ENCODE measurements around the gene EIF3B.
"Not testable (repeated sequence)": the region's sequence is repeated elsewhere in the genome, so short reads cannot be mapped to it uniquely, and the experiment has no call there.

The EIF3B gene

DNA sequence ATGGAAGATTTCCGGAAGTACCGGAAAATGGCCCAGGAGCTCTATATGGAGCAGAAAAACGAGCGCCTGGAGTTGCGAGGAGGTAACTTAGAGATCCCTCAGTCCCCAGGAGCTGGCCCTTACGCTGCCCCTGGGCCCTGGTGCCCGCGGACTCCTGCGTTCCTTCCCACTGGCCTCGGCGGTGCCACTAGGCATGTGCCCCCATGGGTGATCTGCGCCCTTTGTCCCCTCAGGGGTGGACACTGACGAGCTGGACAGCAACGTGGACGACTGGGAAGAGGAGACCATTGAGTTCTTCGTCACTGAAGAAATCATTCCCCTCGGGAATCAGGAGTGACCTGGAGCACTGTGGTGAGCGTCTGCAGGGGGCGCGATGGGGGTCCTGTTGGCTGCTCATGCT is 24.5 kb downstream of the EIF3B start:
- DNase-seq = no peak

GRCh38 chr7:2379821-2380450 is 25.3 kb downstream of the EIF3B start:
- DNase-seq = no peak

DNA sequence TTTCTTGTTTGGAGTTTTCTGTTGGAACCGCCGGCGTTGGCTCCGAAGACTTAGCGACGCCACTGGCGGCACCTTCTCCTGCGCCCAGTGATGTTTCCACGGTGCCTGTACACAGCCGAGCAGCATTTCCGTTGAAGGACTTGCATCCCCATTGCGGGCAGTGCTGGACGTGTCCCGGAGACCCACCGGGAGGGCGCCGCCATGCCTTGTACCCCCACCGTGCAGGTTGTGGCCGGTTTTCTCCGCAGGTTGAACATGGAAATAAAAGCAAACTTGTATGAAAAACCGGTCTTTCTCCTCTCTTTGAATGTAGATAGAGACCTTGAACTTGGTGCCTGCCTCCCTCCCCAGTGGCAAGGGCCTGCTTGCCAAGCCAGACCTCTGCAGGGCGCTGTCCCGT is 25.8 kb downstream of the EIF3B start:
- DNase-seq = no peak

DNA sequence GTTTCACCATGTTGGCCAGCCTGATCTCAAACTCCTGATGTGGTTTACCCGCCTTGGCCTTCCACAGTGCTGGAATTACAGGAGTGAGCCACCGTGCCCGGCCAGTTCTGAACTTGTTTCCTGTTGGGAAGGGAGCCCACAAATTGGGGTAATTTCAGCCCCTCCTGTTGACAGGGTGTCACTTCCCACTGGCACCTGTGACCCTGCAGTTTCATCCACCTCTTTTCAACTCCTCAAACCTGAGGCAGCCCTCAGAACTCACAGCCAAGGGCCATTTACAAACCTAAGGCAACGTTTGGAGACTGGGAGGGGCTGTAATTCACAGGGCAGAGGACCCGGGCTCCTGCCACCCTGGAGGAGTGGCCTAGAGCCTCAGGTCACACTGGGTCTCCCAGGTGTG is 26.6 kb downstream of the EIF3B start:
- DNase-seq = no peak

- no peak for DNase-seq
These were observed 27.4 kb downstream of the EIF3B start for GRCh38 chr7:2381881-2382509.

DNA sequence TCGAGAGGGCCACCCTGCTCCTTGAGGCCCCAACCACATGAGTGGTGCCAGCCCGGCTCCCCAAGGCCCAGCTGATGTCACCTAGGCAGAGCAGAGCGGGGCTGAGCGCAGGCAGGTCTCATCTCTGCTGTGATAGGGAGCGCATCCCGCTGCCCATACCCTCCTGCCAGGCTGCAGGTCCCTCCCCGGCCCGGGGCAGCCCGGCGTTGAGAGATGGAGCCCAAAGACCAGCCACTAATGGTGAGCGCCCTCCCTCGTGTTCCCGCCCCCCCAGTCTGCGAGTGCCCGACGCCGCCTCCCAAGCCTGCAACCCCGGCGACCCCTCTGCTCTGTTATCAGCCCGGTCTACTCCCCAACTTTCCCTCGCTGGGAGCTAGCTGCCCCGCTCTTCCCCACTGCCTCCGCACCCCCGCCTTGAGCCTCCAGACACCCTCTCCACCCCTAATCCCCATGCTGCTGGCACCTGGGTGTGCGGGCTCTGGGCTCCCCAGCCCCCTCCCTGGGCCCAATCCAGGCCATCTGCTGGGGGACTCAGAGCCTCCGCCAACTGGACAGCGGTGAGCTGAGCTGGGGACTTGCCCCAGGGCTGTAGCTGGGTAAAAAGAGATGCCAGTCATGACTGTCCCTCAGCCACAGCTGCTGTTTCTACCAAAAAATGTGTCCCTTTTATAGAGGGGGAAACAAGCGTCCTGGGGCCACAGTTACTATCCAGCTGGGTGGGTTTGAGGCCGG is 29.1 kb downstream of the EIF3B start:
- DNase-seq = no peak

GRCh38 chr7:2384354-2385243 is 30.0 kb downstream of the EIF3B start:
- no peak for DNase-seq

DNA sequence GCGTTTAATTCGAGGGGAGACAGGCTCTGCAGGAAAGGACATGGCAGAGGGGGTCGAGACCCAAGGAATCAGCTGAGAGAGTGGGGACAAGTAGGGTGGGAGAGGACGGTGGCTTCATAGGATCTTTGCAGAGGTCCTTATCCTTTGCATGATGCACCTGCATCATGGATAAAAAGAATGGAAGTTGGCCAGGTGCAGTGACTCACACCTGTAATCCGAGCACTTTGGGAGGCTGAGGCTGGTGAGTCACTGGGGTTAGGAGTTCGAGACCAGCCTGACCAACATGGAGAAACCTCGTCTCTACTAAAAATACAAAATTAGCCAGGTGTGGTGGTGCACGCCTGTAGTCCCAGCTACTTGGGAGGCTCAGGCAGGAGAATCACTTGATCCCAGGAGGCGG is 31.5 kb downstream of the EIF3B start:
- DNase-seq = not testable (repeated sequence)

- no peak for DNase-seq
These were observed 32.5 kb downstream of the EIF3B start for GRCh38 chr7:2386964-2387669.

DNA sequence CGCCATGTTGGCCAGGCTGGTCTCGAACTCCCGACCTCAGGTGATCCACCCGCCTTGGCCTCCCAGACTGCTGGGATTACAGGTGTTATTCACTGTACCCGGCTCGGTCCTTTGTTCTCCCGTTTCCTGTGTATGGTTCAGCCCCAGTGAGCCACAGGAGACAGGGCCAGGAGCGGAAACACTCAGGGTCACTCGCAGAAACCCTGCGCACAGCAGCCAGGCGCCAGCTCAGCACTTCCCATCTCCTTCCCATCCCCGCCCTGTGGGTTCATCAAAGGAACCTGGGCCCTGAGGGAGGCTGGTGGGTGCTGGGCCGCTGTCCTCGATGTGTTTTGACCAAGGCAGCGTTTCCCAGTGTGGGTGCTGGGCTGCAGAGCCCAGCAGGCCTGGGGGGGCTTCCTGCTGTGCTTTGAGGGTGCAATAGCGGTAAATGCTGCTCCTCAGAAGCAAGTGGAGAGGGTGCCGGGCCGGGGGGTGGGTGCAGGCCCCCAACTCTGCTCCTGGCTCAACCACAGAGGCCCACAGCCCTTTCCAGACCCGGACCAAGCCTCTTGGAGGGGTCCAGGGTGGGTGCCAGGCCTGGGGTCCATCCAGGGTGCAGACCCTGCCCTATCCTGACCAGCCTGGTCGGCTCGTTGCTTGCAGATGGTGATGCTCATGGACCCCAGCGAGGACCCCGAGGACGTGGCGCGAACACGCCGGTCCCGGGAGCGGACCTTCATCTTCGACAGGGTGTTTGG is 33.4 kb downstream of the EIF3B start:
- DNase-seq = no peak

DNA sequence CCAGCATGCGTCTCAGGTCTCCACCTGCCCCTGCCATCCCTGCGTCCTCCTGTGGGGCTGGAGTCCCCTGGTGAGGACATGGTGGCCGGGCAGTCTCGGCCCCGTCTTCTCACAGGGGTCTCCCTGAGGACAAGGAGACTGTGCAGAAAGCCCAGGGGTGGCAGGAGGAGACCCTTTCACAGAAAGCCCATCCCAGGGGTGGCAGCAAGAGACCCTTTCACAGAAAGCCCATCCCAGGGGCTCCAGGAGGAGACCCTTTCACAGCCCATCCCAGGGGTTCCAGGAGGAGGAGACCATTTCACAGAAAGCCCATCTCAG is 34.0 kb downstream of the EIF3B start:
- no peak for DNase-seq

DNA sequence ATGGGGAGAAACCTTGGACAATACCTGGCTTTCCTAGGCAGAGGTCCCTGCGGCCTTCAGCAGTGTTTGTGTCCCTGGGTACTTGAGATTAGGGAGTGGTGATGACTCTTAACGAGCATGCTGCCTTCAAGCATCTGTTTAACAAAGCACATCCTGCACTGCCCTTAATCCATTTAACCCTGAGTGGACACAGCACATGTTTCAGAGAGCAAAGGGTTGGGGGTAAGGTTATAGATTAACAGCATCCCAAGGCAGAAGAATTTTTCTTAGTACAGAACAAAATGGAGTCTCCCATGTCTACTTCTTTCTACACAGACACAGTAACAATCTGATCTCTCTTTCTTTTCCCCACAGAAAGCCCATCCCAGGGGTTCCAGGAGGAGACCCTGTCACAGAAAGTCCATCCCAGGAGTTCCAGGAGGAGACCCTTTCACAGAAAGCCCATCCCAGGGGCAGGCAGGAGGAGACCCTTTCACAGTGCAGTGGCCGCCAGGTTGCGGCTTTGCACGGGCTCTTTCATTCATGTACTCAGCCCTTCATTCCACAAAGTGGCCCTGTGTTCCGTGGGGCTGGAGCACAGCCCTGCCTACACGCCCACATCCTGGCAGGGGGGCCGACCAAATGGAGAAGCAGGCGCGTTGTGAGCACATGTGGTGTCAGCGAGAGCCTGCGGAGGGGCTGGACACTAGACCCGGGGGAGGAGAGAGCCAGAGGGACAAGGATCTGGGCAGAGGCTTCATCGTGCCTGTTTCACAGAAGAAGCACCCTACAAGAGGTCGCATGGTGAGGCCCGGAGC is 35.6 kb downstream of the EIF3B start:
- not testable (repeated sequence) for DNase-seq

- DNase-seq = no peak
These were observed 39.1 kb downstream of the EIF3B start for GRCh38 chr7:2393706-2394105.

- DNase-seq = no peak
These were observed 40.0 kb downstream of the EIF3B start for GRCh38 chr7:2394566-2395082.

- no peak for DNase-seq
These were observed 43.9 kb downstream of the EIF3B start for GRCh38 chr7:2398506-2398905.

DNA sequence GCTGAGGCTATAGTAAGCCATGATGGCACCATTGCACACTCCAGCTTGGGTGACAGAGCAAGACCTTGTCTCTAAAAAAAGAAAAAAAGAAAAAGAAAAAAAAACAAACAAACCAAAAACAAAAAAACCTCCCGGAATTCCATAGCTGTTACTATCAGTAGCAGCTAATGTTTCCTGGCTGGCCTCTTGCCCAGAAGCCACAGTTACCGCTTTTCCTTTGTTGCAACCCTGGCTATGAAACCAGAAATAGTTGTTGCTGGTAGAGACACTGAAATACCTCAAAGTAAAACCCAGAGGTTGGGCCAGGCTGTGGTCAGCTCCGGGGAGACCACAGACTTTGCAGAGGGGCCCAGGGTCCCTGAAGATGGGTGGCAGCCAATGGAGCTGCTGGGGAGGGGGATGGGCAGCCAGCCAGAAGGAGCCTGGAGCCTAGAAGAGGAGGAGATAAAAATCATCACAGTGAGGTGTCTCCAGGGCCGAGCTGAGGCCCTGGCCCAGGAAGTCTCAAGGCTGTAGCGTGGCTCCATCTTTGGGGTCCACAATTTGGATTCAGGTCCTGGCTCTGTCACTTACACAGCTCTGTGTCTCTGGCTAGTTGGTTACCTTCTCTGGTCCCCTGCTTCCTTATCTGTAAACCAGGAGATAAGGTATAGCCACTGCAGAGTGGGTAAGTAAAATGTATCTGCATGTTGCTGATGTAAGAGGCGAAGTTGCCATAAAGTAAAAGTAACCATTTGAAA is 45.4 kb downstream of the EIF3B start:
- DNase-seq = peak; percentile 21

GRCh38 chr7:2402687-2403013 is 48.0 kb downstream of the EIF3B start:
- DNase-seq = no peak

DNA sequence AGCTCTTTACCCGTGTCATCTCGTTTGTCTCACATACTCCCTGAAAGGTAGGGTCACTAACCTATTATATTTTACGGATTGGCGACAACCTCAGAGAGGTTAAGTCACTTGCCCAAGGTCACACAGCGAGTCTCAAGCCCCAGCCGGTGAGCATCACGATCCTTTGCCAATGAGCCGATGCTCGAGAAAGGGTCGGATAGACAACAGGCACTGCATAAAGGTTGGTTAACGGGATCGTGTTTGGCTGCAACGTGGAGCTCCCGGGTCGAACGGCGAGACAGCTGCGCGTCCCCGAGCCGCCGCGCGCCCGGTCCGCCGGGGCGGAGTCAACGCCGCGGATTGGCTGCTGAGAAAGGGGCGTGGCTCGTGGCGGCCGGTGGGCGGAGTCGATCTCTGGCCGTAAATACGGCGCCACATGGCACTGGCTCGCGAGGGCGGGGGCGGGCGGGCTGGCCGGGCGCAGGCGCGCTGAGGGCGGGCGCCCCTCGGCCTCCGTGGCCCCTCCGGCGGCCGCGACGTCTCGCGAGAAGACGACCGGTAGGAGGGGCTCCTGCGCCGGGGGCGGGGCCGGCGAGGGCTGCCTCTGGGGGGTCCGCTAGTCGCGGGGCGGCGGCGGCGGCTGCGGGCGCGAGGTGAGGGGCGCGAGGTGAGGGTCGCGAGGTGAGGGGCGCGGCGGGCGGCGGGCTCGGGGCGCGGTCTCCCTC is 48.5 kb downstream of the EIF3B start, which contains the start of gene CHST12:
Gene CHST12, plus strand, starts transcription at position 598 of the 704 bp plus-strand sequence. CDS start 29,029 bp downstream, outside the sequence.
- peak; percentile 96 for DNase-seq
